HG03135 (cell line): ENCODE data around the gene PNMA1.

Experiments
- ATAC-seq: cut with Tn5 transposase; IDR thresholded peaks from one replicate; pipeline ENCODE4 v1.9.1; 2021; ENCODE audit warnings: mild to moderate bottlenecking, moderate library complexity; ENCODE audit not compliant: unreplicated experiment

PNMA1 gene

GRCh38 chr14:73751157-73751691 is 37.0 kb upstream of the PNMA1 start:
- no peak for ATAC-seq

DNA sequence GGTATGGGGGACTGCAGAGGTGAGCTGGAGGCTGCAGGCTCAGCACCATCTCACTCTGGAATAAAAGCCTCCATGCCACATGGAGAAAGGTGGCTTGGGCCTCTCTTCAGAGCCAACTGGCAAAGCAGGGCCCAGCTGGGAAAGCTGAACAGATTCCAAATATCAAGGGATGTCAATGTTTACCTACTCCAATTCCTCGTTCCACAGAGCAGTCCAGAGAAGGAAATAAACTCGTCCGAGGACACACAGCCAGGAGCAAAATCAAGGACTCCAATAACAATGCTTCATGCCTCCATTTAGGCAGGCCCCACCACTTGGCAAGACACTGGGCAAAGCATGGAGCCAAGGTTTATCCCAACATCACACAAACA is 36.3 kb upstream of the PNMA1 start:
- no peak for ATAC-seq

DNA sequence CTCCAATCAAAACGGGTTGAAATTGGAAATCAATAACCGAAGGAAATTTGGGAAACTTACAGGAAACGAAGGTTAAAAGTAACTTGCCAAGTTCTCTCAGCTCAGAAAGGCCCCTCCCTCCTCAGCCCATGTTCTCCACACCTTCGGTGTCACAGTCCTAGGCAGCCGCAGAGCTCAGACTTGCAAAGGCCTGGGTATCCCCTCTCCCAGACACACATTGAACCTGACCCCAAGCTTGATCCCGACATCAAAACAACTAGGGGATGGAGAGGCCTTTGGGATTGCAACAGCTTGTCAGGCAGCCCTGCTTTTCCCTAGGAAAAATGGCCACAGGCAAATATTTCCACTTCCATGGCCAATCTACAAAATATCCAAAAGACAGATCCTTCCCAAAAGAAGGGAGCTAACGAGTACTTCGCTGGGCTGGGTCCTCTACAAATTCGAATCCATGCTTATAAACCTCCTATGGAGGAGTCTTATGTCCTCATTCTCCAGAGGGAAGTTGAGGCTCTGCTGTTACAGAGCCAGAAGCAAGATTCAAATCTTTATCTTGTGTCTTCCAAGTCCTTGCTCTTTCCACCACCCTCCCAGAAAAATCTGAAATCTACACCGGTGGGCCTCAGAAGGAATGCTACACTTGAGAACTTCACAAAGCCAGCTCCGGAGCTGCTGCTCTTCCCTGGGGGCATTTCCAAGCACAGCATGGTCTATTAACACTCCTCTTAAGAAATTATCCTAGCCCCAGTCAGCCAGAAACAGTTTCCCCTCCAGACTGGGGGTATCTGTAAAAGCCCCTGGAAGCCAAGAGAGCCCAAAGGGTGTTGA is 35.7 kb upstream of the PNMA1 start:
- ATAC-seq, result no peak

DNA sequence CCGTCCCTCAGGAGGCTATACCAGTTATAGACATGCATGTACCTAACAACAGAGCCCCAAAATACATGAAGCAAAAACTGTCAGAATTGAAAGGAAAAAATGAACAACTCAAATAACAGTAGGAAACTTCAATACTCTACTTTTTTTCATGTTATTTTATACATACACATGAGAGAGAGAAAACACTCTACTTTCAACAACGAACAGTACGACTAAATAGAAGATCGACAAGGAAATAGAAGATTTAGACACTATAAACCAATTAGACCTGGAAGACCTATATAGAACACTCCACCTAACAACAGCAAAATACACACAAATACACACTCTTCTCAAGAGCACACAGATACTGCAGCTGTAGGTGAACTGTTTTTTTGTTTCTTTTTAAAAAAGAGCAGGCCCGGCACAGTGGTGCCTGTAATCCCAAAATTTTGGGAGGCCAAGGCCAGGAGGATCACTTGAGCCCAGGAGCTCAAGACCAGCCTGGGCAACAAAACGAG is 34.7 kb upstream of the PNMA1 start:
- ATAC-seq, result no peak

GRCh38 chr14:73747379-73748211 is 33.4 kb upstream of the PNMA1 start:
- ATAC-seq, result no peak

DNA sequence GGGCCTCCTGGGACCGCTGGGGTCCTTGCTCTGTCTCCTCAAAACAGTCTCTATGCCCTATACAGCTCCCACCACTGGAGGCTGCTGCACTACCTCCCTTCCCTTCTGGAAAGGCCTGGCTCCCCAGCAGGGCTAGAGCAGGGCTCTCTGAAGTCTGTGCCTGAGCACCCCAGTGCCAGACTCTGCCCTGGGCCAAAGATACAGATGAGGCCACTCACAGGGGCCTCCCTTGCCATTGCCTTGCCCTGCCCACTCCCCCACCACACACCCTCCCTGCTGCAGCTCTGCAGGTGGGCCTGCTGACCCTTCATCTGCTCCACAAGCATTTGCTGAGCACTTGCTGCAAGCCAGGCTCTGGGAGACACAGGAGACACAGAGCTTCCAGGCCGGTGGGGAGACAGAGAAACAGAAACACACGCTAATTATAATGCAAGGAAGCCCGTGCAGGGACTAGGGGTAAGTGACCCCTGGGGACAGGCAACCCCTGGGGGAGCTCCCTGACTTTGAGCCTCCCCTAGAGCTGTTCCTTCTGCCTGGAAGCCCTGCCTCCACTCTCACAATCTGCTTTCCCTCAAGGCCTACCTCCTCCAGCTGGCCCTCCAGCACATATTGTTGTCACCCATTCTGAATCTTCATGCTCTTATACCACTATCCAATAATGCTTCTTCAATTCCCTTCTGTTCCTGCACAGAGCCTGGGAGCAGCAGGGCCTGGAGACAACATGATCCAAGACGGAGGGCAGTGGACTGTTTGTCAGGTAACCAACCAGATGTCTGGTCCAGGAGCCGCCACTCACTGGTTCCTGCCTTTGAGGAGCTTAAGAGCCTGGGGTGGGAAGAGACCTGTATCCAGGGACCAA is 32.6 kb upstream of the PNMA1 start:
- no peak for ATAC-seq

DNA sequence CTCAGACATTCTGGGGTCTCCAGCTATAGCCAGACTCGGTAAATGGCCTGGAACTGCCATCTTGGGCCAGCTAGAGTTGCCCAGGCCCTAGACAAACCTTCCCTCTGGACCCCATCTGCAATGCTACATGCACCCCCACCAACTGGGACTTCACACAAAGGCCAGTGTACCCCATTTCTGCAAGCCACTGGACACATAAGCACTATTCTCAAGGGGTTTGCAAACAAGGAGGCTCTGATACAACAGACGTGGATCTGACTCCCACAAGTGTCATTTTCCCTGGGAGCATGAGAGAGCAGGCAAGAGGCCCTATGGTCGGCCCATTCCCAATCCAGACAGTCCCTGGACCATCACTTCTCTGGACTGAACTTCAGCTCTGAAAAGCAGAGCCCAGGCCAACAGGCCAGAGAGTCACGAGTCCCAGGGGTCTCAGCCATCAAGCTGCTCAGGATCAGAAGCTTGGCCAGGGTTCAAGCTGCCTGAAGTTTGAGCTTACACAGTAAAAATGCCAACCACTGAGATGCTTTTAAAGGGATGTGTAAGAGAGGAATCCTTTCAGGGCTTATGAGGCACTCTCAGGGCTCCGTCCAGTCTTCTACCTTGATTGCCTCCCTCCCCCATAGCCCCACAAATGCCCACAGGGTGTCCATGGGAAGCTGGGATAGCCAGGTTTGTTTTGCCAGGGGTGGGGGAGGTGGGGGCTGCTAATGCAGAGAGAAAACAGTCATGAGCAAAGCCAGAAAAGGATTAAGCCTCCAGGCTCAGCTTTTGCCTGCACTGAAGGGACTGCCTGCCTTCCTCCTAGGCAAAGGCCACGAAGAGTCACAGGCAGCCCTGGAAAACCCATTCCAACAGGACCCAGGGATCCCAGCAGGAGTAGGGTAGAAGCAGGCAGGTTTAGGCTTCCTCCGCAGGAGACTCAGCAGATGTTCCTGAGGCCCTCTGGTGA is 31.7 kb upstream of the PNMA1 start:
- ATAC-seq, result no peak

DNA sequence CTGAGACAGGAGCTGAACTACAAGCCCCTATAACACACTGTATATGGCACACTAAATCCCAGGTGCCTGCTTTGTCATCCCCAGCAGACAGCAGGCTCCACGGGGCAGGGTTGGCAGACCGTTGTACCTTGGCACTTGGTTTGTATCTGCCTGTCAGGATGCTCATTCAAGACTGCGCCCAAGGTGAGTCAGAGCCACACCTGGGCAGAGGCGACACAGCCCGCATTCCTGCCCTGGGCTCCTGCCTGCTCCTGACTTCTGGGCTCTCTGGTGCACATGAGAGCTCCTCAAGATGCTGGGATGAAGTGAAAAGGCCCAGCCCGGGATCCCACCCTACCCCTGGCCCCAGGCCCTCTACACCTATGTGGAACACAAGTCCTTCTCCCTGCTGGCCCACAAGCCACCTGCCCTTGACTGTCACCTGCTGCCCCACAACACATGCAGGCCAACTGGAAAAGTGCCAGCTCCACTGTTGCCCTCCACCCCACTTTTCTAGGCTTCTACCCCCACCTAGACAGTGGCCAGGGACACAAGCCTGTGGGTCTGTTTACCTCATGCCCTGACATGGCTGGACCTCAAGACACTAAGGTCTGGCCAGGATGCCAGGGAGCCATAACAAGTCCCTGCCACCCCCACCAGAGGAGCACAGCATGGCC is 30.8 kb upstream of the PNMA1 start:
- ATAC-seq, result no peak

DNA sequence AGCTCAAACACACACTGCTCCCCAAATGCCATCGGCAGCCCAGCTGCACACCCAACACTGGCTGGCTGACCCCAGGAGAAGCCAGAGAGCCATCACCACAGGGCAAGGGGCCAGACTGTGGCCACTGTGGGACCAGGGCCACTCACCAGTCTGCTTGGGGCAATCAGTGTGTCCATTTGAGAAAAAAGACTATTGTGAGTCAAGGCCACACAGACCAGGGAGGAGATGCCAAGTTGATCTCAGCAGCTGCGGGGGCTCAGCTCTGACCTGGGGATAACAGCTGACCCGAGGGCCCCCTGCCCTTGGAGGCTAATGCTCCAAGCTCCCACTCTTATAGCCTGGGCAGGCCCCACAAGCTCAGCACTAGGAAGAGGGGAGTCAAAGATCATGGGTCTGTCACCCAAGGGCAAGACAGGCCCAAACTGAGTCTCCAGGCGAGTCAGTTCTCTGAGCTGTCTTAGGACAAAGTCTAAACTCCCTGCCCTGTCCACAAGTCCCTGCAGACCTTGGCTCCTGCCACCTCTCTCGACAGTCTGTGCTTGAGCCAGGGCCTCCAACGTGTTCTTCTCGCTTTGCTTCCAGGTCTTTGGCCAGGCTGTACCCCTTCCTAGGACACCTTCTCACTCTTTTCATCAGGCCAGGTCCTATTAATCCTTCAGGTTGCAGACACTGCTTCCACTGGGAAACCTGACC is 30.1 kb upstream of the PNMA1 start:
- ATAC-seq, result no peak

- peak; percentile 47 for ATAC-seq
Measured at GRCh38 chr14:73743431-73743931, 29.3 kb upstream of the PNMA1 start.

DNA sequence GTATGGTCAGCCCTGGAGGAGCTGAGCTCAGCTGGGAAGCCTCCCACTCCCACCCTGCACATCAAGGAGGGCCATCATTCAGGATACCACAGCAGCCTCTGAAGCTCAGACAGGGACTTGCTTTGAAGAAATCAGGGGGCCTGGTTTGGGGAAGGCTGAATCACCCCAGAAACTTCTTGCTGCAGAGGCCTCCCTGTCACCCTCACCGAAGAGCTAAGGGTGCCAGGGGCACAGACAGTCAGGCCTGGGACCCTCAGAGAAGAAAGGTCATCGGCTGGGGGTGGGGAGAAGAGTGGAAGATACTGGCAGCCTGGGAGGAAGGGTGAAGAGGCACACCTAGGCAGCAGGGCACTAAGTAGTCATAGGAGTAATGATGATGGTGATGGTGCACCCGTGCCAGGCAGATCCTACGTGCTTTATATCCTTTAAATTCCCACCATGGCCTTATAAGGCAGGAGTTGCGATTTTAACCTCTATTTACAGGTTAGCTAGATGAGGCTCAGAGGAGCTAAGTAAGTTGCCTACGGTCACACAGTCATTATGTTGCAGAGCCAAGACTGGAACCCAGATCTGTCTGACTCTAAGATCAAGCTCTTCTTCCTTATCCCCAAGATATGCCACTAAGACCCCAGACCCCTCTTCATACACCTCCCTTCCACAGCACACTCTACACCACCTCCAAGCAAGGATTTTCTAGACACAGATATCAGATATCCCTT is 28.5 kb upstream of the PNMA1 start:
- no peak for ATAC-seq

DNA sequence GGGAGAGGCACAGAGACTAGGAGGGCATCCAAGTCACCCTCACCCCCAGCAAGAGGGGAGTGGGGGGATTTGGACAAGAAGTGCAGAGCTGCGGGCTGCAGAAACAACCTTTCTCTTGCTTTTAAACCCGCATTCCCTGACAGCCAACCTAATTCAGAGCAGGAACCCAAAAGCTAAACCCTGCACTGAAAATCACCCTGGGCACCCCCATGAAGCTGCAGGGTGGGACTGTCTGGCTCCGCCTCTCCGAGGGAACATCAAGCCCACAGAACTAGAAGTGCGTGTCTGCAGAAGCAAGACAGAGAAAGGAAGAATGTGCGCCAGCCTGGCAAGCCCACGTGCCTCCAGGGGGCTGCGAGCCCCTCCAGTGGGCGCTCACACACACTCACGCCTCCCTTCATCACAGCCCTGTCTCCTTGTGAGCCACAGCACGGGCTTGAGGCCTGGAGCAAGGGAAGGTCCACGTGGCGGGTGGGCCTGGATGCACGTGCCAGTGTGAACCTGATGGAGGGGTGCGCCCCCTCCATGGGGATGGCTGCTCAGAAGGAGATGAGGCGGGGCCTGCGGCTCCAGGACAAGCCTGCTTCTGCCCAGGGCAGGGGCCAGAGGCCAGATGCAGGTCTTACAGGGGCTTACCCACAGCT is 27.8 kb upstream of the PNMA1 start:
- no peak for ATAC-seq

DNA sequence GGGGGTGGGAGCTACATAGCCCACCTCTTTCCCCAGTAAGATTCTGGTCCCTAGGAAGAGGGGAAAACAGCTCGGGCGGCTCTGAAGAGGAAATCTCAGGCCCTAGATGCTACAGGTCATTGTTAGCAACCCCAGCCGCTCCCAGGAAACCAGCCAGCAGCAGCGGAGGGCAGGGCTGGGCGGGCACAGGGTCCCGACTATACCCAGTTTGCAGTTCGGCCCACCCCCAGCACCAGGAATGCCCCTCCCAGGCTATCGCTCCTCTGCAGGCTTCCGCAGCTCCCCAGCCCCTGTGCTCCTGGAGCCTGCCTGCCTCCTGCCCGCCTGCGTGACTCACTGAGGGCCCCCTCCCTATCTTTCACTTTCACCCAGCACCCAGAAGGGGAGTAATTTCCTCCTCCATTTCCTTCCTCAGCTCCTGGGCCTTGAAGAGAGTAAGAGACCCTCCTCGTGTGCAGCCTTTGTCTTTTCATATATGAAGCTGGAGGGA is 27.2 kb upstream of the PNMA1 start:
- no peak for ATAC-seq

DNA sequence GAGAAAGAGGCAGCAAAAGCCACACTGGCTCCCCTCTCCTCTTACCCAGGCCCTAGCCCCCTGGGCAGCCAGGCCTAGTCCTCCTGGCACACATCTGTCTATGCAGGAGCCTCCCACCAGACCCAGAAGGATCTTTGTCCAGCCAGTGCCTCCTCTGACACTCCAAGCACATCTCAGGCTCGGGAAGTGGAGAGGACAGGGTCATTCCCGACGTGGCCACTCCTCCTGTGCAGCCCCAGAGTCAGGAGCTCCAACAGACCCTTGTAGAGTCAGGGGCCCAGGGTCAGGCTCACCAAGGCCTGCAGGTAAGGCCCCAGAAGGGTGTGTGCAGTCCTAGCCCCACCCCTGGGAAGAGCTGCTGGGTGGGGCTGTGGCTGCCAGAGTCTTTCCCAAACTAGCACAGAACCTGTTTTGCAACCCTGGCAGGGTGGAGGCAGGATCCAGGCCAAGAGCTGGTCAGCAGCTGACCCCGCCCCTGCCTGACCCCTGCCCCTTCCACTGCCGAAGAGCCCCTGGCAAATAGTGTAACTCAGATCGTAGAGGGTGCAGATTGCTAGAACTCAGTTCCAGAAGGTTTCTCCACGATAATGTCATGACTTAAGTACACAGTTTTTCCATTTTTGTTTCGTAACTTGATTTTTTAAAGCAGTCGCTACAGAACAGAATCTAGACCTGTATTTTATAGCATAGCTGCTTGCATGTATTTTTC is 26.6 kb upstream of the PNMA1 start:
- ATAC-seq, result no peak

- ATAC-seq, result no peak
Measured at GRCh38 chr14:73739899-73740617, 25.9 kb upstream of the PNMA1 start.
